Medulla oblongata (tissue), 1 donor: ENCODE results near the gene DRAM1.
"Not testable (repeated sequence)": the region's sequence is repeated elsewhere in the genome, so short reads cannot be mapped to it uniquely, and the experiment has no call there.

Experiments
- DNase-seq: peaks from one replicate; pipeline ENCODE4 v3.0.0-alpha.2; 2015; ENCODE audit errors: extremely low spot score

The DRAM1 gene, protein sequence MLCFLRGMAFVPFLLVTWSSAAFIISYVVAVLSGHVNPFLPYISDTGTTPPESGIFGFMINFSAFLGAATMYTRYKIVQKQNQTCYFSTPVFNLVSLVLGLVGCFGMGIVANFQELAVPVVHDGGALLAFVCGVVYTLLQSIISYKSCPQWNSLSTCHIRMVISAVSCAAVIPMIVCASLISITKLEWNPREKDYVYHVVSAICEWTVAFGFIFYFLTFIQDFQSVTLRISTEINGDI

GRCh38 chr12:101876861-101877805, at the start of gene DRAM1:
Gene DRAM1 (plus strand): TSS chr12:101877580. CDS start chr12:101877790, 210 bp downstream.
- peak; percentile 65 for DNase-seq

- no peak for DNase-seq
These were observed 48.8 kb upstream of the DRAM1 start for GRCh38 chr12:101828463-101829196.

GRCh38 chr12:101829639-101830366, 47.6 kb upstream of the DRAM1 start:
- DNase-seq = peak; percentile 38

GRCh38 chr12:101830367-101831325, 46.7 kb upstream of the DRAM1 start, which contains the start of gene GNPTAB:
Gene GNPTAB (minus strand): TSS chr12:101830959. CDS start chr12:101830675, 284 bp downstream.
- DNase-seq = peak; percentile 95

- no peak for DNase-seq
These were observed 45.4 kb upstream of the DRAM1 start for GRCh38 chr12:101832030-101832429.

DNA sequence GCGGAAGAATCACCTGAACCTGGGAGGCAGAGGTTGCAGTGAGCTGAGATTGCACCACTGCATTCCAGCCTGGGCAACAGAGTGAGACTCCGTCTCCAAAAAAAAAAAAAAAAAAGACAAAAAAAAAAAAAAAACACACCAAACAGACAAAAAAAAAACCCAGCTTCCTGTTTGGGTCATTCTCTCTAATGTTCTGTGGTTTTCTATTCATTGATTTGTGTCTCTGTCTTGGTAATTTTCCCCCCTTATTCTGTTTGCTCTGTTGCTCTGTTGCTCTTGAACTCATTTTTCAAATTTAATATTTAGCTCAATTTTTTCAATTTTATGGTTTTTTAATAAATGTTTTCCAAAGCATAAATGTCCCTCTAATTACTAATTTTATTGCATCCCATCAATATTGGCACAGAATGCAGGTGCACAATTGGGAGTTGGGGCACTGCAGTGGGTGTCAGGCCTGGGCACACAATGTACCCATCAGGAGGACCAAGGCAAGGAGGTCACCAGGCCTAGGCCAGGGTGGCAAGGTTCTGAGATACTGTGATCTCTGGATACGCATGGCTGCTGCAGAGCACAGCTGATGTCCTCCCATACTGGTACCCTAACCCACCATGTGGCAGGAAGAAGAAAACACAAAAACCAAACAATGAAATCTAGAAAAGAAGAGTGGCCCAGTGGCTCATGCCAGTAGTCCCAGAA, 38.6 kb upstream of the DRAM1 start:
- DNase-seq = no peak

GRCh38 chr12:101839324-101840283, 37.8 kb upstream of the DRAM1 start:
- peak; percentile 85 for DNase-seq

DNA sequence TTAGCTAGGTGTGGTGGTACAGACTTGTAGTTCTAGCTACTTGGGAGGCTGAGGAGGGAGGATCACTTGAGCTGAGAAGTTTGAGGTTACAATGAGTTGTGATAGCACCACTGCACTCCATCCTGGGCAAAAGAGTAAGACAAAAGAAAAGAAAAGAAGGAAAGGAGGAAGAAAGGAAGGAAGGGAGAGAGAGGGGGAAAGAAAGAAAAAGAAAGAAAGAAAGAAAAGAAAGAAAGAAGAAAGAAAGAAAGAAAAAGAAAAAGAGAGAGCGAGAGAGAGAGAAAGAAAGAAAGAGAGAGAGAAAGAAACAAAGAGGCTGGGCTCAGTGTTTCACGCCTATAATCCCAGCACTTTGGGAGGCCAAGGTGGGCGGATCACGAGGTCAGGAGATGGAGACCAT, 36.3 kb upstream of the DRAM1 start:
- DNase-seq = no peak

DNA sequence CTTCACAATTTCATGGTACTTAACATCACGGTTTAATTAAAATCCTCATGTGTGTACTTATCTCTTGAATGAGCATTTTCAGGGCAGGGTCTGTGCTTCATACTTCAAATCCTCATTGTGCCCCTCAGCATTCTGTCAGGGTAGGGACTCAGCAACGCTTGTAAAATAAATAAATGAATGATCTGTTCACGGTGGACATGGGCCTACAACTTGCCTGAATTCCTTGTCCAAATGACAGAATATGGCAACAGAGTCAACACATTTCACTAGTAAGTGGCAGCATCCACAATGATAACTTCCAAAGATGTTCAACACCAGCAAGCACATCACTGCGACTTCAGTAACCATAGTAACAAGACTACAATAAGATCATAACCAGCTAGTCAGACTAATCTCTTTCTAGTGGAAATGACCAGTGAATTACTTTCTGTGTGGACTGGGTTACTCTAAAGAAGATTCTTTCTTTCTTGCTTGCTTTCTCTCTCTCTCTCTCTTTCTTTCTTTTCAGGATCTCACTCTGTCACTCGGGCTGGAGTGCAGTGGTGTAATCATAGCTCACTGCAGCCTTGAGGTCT, 32.2 kb upstream of the DRAM1 start:
- no peak for DNase-seq

DNA sequence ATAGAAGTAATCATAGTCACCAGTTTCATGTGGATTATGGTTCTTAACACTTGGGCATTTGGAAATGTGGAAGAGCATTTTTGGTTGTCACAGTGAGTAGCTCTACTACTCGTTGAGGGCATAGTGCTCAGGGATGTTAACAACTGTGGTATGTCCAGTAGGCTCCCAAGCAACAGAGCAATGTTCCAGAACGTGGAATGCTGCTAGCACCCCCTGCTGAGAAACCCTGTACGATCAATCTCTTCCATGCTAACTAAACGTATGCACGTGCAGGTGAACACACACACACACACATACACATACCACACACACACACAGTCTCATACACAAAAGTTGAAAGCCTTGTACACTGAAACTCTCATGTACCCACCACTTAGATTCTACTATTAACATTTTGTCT, 30.1 kb upstream of the DRAM1 start:
- DNase-seq = no peak

- DNase-seq = no peak
These were observed 27.2 kb upstream of the DRAM1 start for GRCh38 chr12:101850199-101850598.

- DNase-seq = no peak
These were observed 24.4 kb upstream of the DRAM1 start for GRCh38 chr12:101852998-101853397.

- no peak for DNase-seq
These were observed 22.6 kb upstream of the DRAM1 start for GRCh38 chr12:101854747-101855146.

DNA sequence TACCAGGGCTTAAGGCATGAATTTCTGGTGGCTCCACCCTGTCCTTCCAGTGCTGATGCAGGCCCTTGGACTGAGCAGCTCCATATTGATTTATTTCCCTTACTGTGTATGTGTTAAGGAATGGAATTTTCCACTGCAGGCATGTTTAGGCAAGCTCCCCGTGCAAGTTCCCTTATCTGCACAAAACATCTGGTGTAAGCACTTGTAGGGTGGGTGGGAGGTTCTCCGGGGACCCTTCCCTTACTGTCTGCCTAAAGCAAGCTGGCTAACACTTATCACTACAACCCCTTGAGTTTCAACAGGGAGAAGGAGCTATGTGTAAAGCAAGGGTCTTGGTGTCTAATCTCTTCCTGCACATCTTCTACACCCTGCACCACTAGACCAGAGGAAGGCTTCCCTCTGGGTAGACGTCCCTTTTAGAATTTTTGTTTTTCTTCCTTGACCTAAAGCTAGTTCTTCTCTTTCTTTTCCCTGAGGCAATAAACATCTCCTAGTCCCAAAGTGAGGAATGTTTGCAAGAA, 22.0 kb upstream of the DRAM1 start:
- no peak for DNase-seq

GRCh38 chr12:101855976-101856375, 21.4 kb upstream of the DRAM1 start:
- no peak for DNase-seq

DNA sequence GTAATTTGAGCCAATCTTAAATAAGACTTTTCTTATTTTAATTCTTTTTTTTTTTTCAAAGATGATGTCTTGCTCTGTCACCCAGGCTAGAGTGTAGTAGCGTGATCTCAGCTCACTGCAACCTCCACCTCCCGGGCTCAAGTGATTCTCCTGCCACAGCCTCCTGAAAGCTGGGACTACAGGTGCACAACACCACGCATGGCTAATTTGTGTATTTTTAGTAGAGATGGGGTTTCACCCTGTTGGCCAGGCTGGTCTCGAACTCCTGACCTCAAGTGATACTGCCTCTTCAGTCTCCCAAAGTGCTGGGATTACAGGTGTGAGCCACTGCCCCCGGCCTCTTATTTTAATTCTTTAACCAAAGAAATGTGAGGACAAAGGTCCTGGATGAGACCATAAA, 20.8 kb upstream of the DRAM1 start:
- DNase-seq = not testable (repeated sequence)

DNA sequence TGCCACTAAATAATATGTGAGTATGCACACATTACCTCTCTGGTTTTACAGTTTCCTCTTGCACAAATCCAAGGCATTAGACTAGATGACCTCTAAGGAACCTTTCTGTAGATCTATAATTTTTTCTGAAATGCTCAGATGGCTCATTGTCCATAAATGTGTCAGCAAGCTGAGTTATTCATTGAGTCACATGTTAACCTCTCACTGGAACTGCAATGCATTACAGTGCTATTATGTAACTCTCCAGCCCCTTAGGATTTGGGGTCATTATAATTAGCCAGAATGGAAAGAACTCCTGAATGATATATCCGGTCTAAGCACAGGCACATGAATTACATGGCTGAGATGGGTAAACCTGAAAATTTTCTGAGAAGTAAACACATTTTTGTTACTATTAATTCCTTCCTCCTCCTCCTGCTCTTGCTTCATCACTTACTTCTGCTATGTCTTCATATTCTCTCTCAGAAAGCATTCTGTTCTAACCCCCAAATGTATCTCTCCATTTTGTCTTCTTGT, 20.3 kb upstream of the DRAM1 start:
- no peak for DNase-seq

- DNase-seq = no peak
These were observed 19.0 kb upstream of the DRAM1 start for GRCh38 chr12:101858361-101858760.
